HEK293T (cell line): Measurements from ENCODE around the gene DRD1.
"Not testable (repeated sequence)": the region's sequence is repeated elsewhere in the genome, so short reads cannot be mapped to it uniquely, and the experiment has no call there.

Experiments used
- ARNT ChIP-seq: fragments of 450-650 bp; IDR thresholded peaks from 2 replicates; pipeline ENCODE4 v1.6.1; 2017; ENCODE audit warnings: mild to moderate bottlenecking
- BHLHE40 ChIP-seq: fragments of 450-650 bp; IDR thresholded peaks from 2 replicates; pipeline ENCODE4 v1.6.1; 2016; ENCODE audit warnings: mild to moderate bottlenecking, moderate library complexity, borderline replicate concordance
- FOXA1 ChIP-seq: fragments of 450-650 bp; IDR thresholded peaks from 2 replicates; pipeline ENCODE4 v1.6.1; 2016; ENCODE audit warnings: mild to moderate bottlenecking
- FOXK2 ChIP-seq: fragments of 450-650 bp; IDR thresholded peaks from 2 replicates; pipeline ENCODE4 v1.6.1; 2016; ENCODE audit warnings: mild to moderate bottlenecking
- FOXM1 ChIP-seq: fragments of 450-650 bp; IDR thresholded peaks from 2 replicates; pipeline ENCODE4 v1.6.1; 2017; ENCODE audit warnings: mild to moderate bottlenecking, borderline replicate concordance
- HDGF ChIP-seq: fragments of 450-650 bp; IDR thresholded peaks from 2 replicates; pipeline ENCODE4 v1.6.1; 2017; ENCODE audit warnings: antibody characterized with exemption, borderline replicate concordance
- LEF1 ChIP-seq: fragments of 450-650 bp; IDR thresholded peaks from 2 replicates; pipeline ENCODE4 v1.6.1; 2017; ENCODE audit warnings: mild to moderate bottlenecking, borderline replicate concordance
- NFRKB ChIP-seq: fragments of 450-650 bp; IDR thresholded peaks from 2 replicates; pipeline ENCODE4 v1.6.1; 2016; ENCODE audit warnings: mild to moderate bottlenecking, moderate library complexity
- SP1 ChIP-seq: fragments of 450-650 bp; IDR thresholded peaks from 2 replicates; pipeline ENCODE4 v1.6.1; 2017
- SUZ12 ChIP-seq: fragments of 450-650 bp; IDR thresholded peaks from 2 replicates; pipeline ENCODE4 v1.6.1; 2016; ENCODE audit warnings: mild to moderate bottlenecking
- TARDBP ChIP-seq: fragments of 450-650 bp; IDR thresholded peaks from 2 replicates; pipeline ENCODE4 v1.6.1; 2016
- ZNF384 ChIP-seq: fragments of 450-650 bp; IDR thresholded peaks from 2 replicates; pipeline ENCODE4 v1.6.1; 2016

DNA sequence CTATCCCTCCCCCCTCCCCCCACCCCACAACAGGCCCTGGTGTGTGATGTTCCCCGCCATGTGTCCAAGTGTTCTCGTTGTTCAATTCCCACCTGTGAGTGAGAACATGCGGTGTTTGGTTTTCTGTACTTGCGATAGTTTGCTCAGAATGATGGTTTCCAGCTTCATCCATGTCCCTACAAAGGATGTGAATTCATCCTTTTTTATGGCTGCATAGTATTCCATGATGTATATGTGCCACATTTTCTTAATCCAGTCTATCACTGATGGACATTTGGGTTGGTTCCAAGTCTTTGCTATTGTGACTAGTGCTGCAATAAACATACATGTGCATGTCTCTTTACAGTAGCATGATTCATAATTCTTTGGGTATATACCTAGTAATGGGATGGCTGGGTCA lies 48.6 kb downstream of the DRD1 start:
- not testable (repeated sequence) for TF ChIP-seq HDGF, ARNT, NFRKB, LEF1, FOXA1, FOXM1, SUZ12, SP1, BHLHE40, FOXK2, ZNF384, TARDBP
